Measurements from ENCODE around the gene HNRNPF. TPM values are rescaled to one million over a fixed set of nuclear protein-coding genes. Genes with fewer than 3 reads are reported as not detected.
"Not testable (repeated sequence)": the region's sequence is repeated elsewhere in the genome, so short reads cannot be mapped to it uniquely, and the experiment has no call there.

HNRNPF gene
- total and polyA plus RNA-seq, 2 of the 8 experiments (the other 6 are each of a cell fraction or from before 2014, with no cell fraction given): 209 to 389 TPM

- H3K18ac ChIP-seq (ENCODE audit: extremely low read depth, low read length); H3K36me3 ChIP-seq (ENCODE audit: control insufficient read depth in 2 of 4, insufficient read depth in 4 of 4, low read length in 3 of 4); FAIRE-seq; H3K9me3 ChIP-seq (ENCODE audit: insufficient read depth in 2 of 2, low read depth in 1 of 2, low read length in 1 of 2); H3K27me3 ChIP-seq (replicated peaks in 1 of 4; ENCODE audit: control insufficient read depth in 3 of 4, extremely low read depth in 1 of 4, insufficient read depth in 3 of 4, low read length in 3 of 4); H4K91ac ChIP-seq (replicated peaks; ENCODE audit: insufficient read length, low read length); H2BK120ac ChIP-seq (replicated peaks; ENCODE audit: low read depth, low read length); H3K4me3 ChIP-seq (ENCODE audit: extremely low read depth in 1 of 4, insufficient read depth in 2 of 4, low read depth in 3 of 4, low read length in 4 of 4); H4K20me1 ChIP-seq (replicated peaks in 1 of 2; ENCODE audit: control insufficient read depth in 1 of 2, insufficient read depth in 2 of 2, low read length in 2 of 2); H3K27ac ChIP-seq (ENCODE audit: low read depth, low read length); H2BK15ac ChIP-seq (ENCODE audit: low read length); H4K8ac ChIP-seq (ENCODE audit: extremely low read depth, insufficient read depth, low read length); H2AK5ac ChIP-seq (ENCODE audit: low read depth, low read length); DNase-seq (ENCODE audit: low read depth in 1 of 2, low spot score in 2 of 2); POLR2A ChIA-PET (ENCODE audit: partially characterized antibody); H3K23ac ChIP-seq (ENCODE audit: insufficient read length); H3K79me1 ChIP-seq (ENCODE audit: low read depth, low read length); H3K9ac ChIP-seq (replicated peaks in 1 of 4; ENCODE audit: extremely low read depth in 1 of 4, low read depth in 3 of 4, low read length in 3 of 4); H2BK20ac ChIP-seq (ENCODE audit: low read length); H4K5ac ChIP-seq (ENCODE audit: insufficient read length, low read depth, low read length); H3K79me2 ChIP-seq (ENCODE audit: control insufficient read depth in 1 of 2, insufficient read depth in 2 of 2, low read length in 2 of 2); H3K4ac ChIP-seq (replicated peaks; ENCODE audit: insufficient read length, low read depth, low read length); H3K56ac ChIP-seq (replicated peaks; ENCODE audit: insufficient read length, low read depth, low read length); H3K14ac ChIP-seq (ENCODE audit: insufficient read length); H2BK5ac ChIP-seq (ENCODE audit: low read depth, low read length); H2BK12ac ChIP-seq (ENCODE audit: low read depth, low read length); H2AFZ ChIP-seq (ENCODE audit: low read length); H3K23me2 ChIP-seq (ENCODE audit: low read depth, low read length): not testable (repeated sequence)
- 45% methylated on average over 8 of the region's 9 CpGs; no CpG with 5 or more reads in 1 of the 2 experiments for WGBS, 2 experiments (ENCODE audit: extremely low coverage in 1 of 2, insufficient coverage in 1 of 2, insufficient read length in 1 of 2, insufficient replicate concordance in 2 of 2, low coverage in 1 of 2, low lambda C conversion rate in 2 of 2, missing lambda C conversion rate in 1 of 2)
- Histone ChIP-seq H3K4me1 (replicated peaks in 1 of 4; ENCODE audit: control insufficient read depth in 3 of 4, insufficient read depth in 4 of 4, low read length in 3 of 4) (peaks cover 4 to 11% (median 7%) of the 10 kb centered on the region in 4 experiments), H3K4me2 (ENCODE audit: insufficient read depth in 1 of 2, low read depth in 2 of 2, low read length in 2 of 2) (0 out of 4 replicates have a peak overlapping the region, but pooled peaks of 1 of the 2 experiments have one; percentile 28)
- CTCF ChIA-PET (ENCODE audit: partially characterized antibody): interaction anchor here (0.6 to 3.2 kb wide), 6 partner anchors 10 to 128 kb away, joined by 3 to 17 read pairs (median 4); no protein-coding TSS in a partner anchor
Observed at GRCh38 chr10:43337536-43337935, 71.5 kb downstream of the HNRNPF start.

Data from H1 (cell line).